Endodermal cell (in vitro differentiated cells): Measurements from ENCODE around the gene G6PC2. TPM values are rescaled to one million over a fixed set of nuclear protein-coding genes. Genes with fewer than 3 reads are reported as not detected.

Experiments
- DNase-seq: peaks from one replicate; pipeline ENCODE4 v3.0.0-alpha.2; 2017
- H3K27ac ChIP-seq: 2 replicates; pipeline ENCODE4 v1.5.1; 2013; ENCODE audit warnings: mild to moderate bottlenecking, low read depth, low read length, moderate library complexity
- H3K27me3 ChIP-seq: 2 replicates; pipeline ENCODE4 v1.6.1; 2013; ENCODE audit warnings: mild to moderate bottlenecking, low read length, moderate library complexity; ENCODE audit not compliant: insufficient read depth, control insufficient read depth, poor library complexity, severe bottlenecking
- H3K36me3 ChIP-seq: 2 replicates; pipeline ENCODE4 v1.7.0; 2013; ENCODE audit warnings: mild to moderate bottlenecking, low read length, moderate library complexity; ENCODE audit not compliant: control insufficient read depth, insufficient read depth
- H3K4me1 ChIP-seq: one replicate; pipeline ENCODE4 v1.7.0; 2013; ENCODE audit warnings: low read length; ENCODE audit not compliant: control insufficient read depth, insufficient read depth
- H3K4me3 ChIP-seq: 2 replicates; pipeline ENCODE4 v1.5.1; 2013; ENCODE audit warnings: mild to moderate bottlenecking, low read length, moderate library complexity
- H3K9ac ChIP-seq: 2 replicates; pipeline ENCODE4 v1.6.1; 2013; ENCODE audit warnings: mild to moderate bottlenecking, low read length, moderate library complexity; ENCODE audit not compliant: poor library complexity, severe bottlenecking; ENCODE audit errors: extremely low read depth
- H3K9me3 ChIP-seq: 2 replicates; pipeline ENCODE4 v1.6.1; 2013; ENCODE audit warnings: mild to moderate bottlenecking, low read length, moderate library complexity; ENCODE audit not compliant: control insufficient read depth
- H3K27ac Mint-ChIP-seq: 2 replicates; pipeline ENCODE4 v1.8.0; 2020; ENCODE audit warnings: mixed read lengths
- H3K27me3 Mint-ChIP-seq: 2 replicates; pipeline ENCODE4 v1.8.0; 2021; ENCODE audit warnings: mild to moderate bottlenecking, mixed read lengths; ENCODE audit not compliant: insufficient read depth
- H3K36me3 Mint-ChIP-seq: 2 replicates; pipeline ENCODE4 v1.8.0; 2020; ENCODE audit warnings: low read depth, mixed read lengths
- H3K4me1 Mint-ChIP-seq: 2 replicates; pipeline ENCODE4 v1.8.0; 2020; ENCODE audit warnings: mixed read lengths
- H3K4me3 Mint-ChIP-seq: 2 replicates; pipeline ENCODE4 v1.8.0; 2020; ENCODE audit warnings: mild to moderate bottlenecking, moderate library complexity, mixed read lengths
- H3K9me3 Mint-ChIP-seq: 2 replicates; pipeline ENCODE4 v1.8.0; 2020; ENCODE audit warnings: mild to moderate bottlenecking, mixed read lengths
- WGBS, 2 experiments: methylation state at CpG; one replicate each; pipeline versions ENCODE4 v1.1.5 to v1.1.7; 2013; ENCODE audit warnings: missing lambda C conversion rate in 2 of 2, mixed read lengths in 1 of 2; ENCODE audit not compliant: insufficient coverage in 1 of 2, insufficient read length in 1 of 2; 5-methylcytosine and 5-hydroxymethylcytosine counted together
- total RNA-seq, 2 donors: library from RNA; stranded (reverse); fragmentation: NEBNext Ultra II Directional in 1 of 2; extraction: Animal tissue kit (Norgen Biotek cat#: 25700) in 1 of 2; gene quantifications; 2 replicates in 1 of 2; 3 replicates in 1 of 2; pipeline ENCODE4 v1.2.1, GENCODE V29; 2021
- TF ChIP-seq, protein P1 (sequence below): fragments of 200-600 bp; sonication (generic); conservative IDR thresholded peaks from 2 replicates; pipeline ENCODE4 v1.5.0; 2021; ENCODE audit warnings: antibody characterized with exemption, mild to moderate bottlenecking

The G6PC2 gene
- total RNA-seq, 2 donors from 2014 or later: not detected

DNA sequence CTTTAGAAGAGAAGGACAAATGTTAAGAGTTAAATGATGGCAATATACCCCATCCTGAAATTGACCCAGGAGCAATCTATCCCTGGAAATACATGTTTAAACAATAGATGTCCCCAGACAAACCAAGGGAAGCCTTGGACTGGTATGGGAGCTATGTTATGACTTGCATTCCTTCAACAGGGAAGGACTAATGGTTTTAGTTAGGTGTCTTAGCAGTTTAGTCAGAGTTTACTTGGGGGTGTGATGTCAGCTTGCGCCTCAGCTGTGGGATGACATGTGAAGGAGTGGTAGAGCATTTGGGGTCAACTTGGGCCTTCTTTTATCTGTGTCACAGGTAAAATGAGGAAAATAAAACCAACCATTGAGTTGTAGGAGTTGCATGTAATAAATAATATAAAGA, 47.6 kb upstream of the G6PC2 start:
- H3K4me1 ChIP-seq: no peaks in the 10 kb centered on the region
- 94 to 100% methylated on average over 1 of the region's 1 CpG for WGBS, 2 experiments
- no peaks in the 10 kb centered on the region for H3K27me3 ChIP-seq
- peaks cover 4% of the 10 kb centered on the region for H3K36me3 ChIP-seq
- H3K4me3 ChIP-seq: no peak overlapping the region
- no peak overlapping the region for H3K27ac ChIP-seq
- no peak overlapping the region for H3K4me3 Mint-ChIP-seq
- H3K9me3 Mint-ChIP-seq: no peaks in the 10 kb centered on the region
- TF ChIP-seq, protein P1, sequence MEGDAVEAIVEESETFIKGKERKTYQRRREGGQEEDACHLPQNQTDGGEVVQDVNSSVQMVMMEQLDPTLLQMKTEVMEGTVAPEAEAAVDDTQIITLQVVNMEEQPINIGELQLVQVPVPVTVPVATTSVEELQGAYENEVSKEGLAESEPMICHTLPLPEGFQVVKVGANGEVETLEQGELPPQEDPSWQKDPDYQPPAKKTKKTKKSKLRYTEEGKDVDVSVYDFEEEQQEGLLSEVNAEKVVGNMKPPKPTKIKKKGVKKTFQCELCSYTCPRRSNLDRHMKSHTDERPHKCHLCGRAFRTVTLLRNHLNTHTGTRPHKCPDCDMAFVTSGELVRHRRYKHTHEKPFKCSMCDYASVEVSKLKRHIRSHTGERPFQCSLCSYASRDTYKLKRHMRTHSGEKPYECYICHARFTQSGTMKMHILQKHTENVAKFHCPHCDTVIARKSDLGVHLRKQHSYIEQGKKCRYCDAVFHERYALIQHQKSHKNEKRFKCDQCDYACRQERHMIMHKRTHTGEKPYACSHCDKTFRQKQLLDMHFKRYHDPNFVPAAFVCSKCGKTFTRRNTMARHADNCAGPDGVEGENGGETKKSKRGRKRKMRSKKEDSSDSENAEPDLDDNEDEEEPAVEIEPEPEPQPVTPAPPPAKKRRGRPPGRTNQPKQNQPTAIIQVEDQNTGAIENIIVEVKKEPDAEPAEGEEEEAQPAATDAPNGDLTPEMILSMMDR: no peak
- H3K36me3 Mint-ChIP-seq: peaks cover 2% of the 10 kb centered on the region
- H3K9me3 ChIP-seq: no peaks in the 10 kb centered on the region
- peaks cover 8% of the 10 kb centered on the region for H3K4me1 Mint-ChIP-seq
- no peak for DNase-seq
- no peak overlapping the region for H3K27ac Mint-ChIP-seq
- H3K9ac ChIP-seq: no peak overlapping the region
- no peaks in the 10 kb centered on the region for H3K27me3 Mint-ChIP-seq

DNA sequence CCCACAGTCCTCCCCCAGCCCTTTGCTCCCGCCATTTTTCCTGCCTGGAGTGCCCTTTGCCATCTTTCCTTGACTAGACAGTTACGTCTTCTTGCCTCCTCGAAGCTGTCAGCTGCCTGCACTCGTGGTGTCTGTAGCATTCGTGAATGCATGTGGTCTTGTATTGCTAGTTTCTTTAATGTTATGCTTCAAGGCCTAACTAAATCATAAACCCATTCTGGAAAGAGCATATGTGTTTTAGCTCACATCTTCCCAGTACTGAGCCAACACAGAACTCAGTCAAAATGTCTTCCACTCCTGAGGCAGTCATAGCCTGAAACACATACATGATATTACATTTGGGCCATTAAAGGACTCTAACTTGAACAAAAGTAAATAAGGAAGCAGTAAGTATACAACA, 46.4 kb upstream of the G6PC2 start:
- H3K27me3 ChIP-seq: no peaks in the 10 kb centered on the region
- WGBS, 2 experiments: 98 to 100% methylated on average over 3 to 5 of the region's 5 CpGs
- H3K9ac ChIP-seq: no peak overlapping the region
- H3K4me1 ChIP-seq: no peaks in the 10 kb centered on the region
- Mint-ChIP-seq H3K4me1 (peaks cover 8% of the 10 kb centered on the region), H3K4me3 (no peak overlapping the region), H3K9me3 (no peaks in the 10 kb centered on the region), H3K27me3 (no peaks in the 10 kb centered on the region), H3K36me3 (peaks cover 2% of the 10 kb centered on the region), H3K27ac (no peak overlapping the region)
- no peak overlapping the region for H3K4me3 ChIP-seq
- TF ChIP-seq, protein P1: no peak
- no peaks in the 10 kb centered on the region for H3K9me3 ChIP-seq
- no peak for DNase-seq
- H3K27ac ChIP-seq: no peak overlapping the region
- H3K36me3 ChIP-seq: peaks cover 4% of the 10 kb centered on the region

DNA sequence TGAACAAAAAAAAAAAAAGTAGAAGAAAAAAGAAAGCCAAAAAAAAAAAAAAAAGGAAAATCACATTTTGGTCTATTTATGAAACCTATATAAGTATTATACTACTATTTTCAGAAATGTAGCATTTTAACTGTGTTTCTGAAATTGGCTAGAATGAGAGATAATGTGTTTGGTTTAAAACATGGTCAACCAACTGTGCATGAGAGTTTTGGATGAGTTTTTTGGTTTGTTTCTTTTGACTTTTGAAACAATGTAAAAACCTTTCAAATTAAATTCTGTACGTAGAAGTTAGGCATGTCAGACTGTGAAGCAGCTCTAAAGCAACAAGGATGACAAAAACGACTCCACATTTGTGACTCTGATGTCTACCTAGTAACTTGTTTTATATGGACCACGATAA, 45.5 kb upstream of the G6PC2 start:
- 98 to 100% methylated on average over 2 to 3 of the region's 3 CpGs for WGBS, 2 experiments
- peaks cover 8% of the 10 kb centered on the region for H3K4me1 Mint-ChIP-seq
- H3K36me3 Mint-ChIP-seq: peaks cover 2% of the 10 kb centered on the region
- H3K4me1 ChIP-seq: no peaks in the 10 kb centered on the region
- no peak overlapping the region for H3K27ac Mint-ChIP-seq
- H3K4me3 ChIP-seq: no peak overlapping the region
- H3K9ac ChIP-seq: no peak overlapping the region
- no peaks in the 10 kb centered on the region for H3K9me3 Mint-ChIP-seq
- DNase-seq: no peak
- no peak overlapping the region for H3K4me3 Mint-ChIP-seq
- H3K27me3 Mint-ChIP-seq: no peaks in the 10 kb centered on the region
- no peaks in the 10 kb centered on the region for H3K27me3 ChIP-seq
- TF ChIP-seq, protein P1: no peak
- peaks cover 4% of the 10 kb centered on the region for H3K36me3 ChIP-seq
- no peaks in the 10 kb centered on the region for H3K9me3 ChIP-seq
- H3K27ac ChIP-seq: no peak overlapping the region
